H7 (cell line): ENCODE measurements around the gene ABLIM1. TPM values are rescaled to one million over a fixed set of nuclear protein-coding genes. Genes with fewer than 3 reads are reported as not detected.
"Not testable (repeated sequence)": the region's sequence is repeated elsewhere in the genome, so short reads cannot be mapped to it uniquely, and the experiment has no call there.

Experiments
- DNase-seq: peaks from one replicate; pipeline ENCODE4 v3.0.0; 2012
- H3K27me3 ChIP-seq: 2 replicates; pipeline ENCODE4 v1.6.0; 2011; ENCODE audit warnings: mild to moderate bottlenecking, low read length; ENCODE audit not compliant: control insufficient read depth, insufficient read depth
- H3K36me3 ChIP-seq: replicated peaks from 2 replicates; pipeline ENCODE4 v1.5.1; 2011; ENCODE audit warnings: low read length; ENCODE audit not compliant: control insufficient read depth, insufficient read depth
- H3K4me3 ChIP-seq: 2 replicates; pipeline ENCODE4 v1.5.1; 2011; ENCODE audit warnings: low read depth, mild to moderate bottlenecking, control low read depth, low read length, moderate library complexity; ENCODE audit not compliant: insufficient read depth
- total RNA-seq: library from RNA; depleted of rRNA; stranded (reverse); fragments of >200 nt; shearing (Covaris generic); gene quantifications from 2 replicates; pipeline ENCODE4 v1.2.3, GENCODE V29; 2014; rRNA removed

The ABLIM1 gene
- 21.7 and 29.5 TPM in 2 replicates for total RNA-seq

- no peaks in the 10 kb centered on the region for H3K27me3 ChIP-seq
- no peak within 1 kb of the TSS for H3K4me3 ChIP-seq
- H3K36me3 ChIP-seq: no peaks in the 10 kb centered on the region
- DNase-seq: no peak
Measured at GRCh38 chr10:114658175-114658574, at the start of gene ABLIM1. TSS of gene ABLIM1 (minus strand) at chr10:114658275. CDS start at chr10:114658200, 75 bp downstream.

GRCh38 chr10:114706458-114707055 is 48.5 kb upstream of the ABLIM1 start:
- H3K4me3 ChIP-seq: no peak overlapping the region
- no peak for DNase-seq

GRCh38 chr10:114704679-114705078 is 46.6 kb upstream of the ABLIM1 start:
- no peak overlapping the region for H3K4me3 ChIP-seq
- no peak for DNase-seq
- no peaks in the 10 kb centered on the region for H3K36me3 ChIP-seq
- H3K27me3 ChIP-seq: no peaks in the 10 kb centered on the region

More at GRCh38 chr10:114706458-114707055, 48.5 kb upstream of the ABLIM1 start:
- Histone ChIP-seq H3K27me3 (no peaks in the 10 kb centered on the region), H3K36me3 (no peaks in the 10 kb centered on the region)

- DNase-seq: peak; percentile 62
- Histone ChIP-seq H3K4me3 (no peak overlapping the region), H3K27me3 (no peaks in the 10 kb centered on the region), H3K36me3 (no peaks in the 10 kb centered on the region)
Measured at GRCh38 chr10:114703377-114704107, 45.5 kb upstream of the ABLIM1 start.

GRCh38 chr10:114698271-114699061 is 40.4 kb upstream of the ABLIM1 start:
- Histone ChIP-seq H3K4me3 (no peak overlapping the region), H3K27me3 (no peaks in the 10 kb centered on the region), H3K36me3 (no peaks in the 10 kb centered on the region)
- DNase-seq: no peak

DNA sequence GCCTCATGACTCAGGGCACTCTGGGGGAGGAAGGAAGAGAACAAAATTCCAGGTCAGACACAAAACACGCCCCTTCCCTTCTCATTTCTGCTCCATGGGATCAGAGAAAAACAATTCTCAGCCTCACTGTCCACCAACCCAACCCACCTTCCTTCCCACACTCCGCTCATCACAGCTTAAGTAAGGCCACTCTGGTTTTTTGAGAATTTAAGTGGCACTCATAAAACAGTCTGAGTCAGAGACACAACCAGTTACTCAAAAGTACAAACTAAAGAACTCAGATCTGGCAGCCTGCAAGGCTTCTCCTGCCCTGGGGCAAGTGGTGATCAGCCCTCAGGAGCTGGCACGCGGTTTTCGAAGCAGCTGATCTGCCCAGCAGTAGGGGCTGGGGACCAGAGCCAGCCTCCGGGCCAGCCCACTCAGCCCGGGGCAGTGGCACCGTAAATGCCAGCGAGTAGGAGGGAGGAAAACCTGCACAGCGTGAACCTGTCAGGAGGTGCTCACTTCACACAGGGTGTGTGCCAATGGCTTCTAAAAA is 39.1 kb upstream of the ABLIM1 start:
- DNase-seq: no peak
- no peak overlapping the region for H3K4me3 ChIP-seq

GRCh38 chr10:114696301-114696700 is 38.2 kb upstream of the ABLIM1 start:
- not testable (repeated sequence) for H3K4me3 ChIP-seq, H3K36me3 ChIP-seq, DNase-seq, H3K27me3 ChIP-seq

More for the DNA sequence above, 39.1 kb upstream of the ABLIM1 start:
- H3K36me3 ChIP-seq: no peaks in the 10 kb centered on the region
- H3K27me3 ChIP-seq: no peaks in the 10 kb centered on the region

DNA sequence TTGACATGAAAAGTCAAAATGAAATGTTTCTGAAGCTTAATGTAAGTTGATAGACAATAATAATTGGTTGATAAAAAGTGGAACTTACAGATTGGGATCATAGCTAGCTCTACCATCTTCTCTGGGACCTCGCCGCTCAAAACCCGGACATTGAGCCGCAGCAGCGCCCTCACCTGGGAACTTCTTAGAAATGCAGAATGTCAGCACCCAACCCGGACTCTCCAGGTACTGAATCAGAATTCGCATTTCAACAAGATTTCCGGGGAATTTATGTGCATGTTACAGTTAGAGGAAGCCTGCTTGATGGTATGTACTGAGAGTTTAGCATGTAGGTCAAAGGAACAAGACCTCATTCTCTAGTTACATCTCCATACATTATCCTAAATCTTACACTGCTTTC is 36.7 kb upstream of the ABLIM1 start:
- H3K4me3 ChIP-seq: no peak overlapping the region
- peak; percentile 75 for DNase-seq
- H3K27me3 ChIP-seq: no peaks in the 10 kb centered on the region
- H3K36me3 ChIP-seq: no peaks in the 10 kb centered on the region

GRCh38 chr10:114694062-114694461 is 36.0 kb upstream of the ABLIM1 start:
- no peak for DNase-seq
- Histone ChIP-seq H3K36me3 (no peaks in the 10 kb centered on the region), H3K27me3 (no peaks in the 10 kb centered on the region), H3K4me3 (no peak overlapping the region)

DNA sequence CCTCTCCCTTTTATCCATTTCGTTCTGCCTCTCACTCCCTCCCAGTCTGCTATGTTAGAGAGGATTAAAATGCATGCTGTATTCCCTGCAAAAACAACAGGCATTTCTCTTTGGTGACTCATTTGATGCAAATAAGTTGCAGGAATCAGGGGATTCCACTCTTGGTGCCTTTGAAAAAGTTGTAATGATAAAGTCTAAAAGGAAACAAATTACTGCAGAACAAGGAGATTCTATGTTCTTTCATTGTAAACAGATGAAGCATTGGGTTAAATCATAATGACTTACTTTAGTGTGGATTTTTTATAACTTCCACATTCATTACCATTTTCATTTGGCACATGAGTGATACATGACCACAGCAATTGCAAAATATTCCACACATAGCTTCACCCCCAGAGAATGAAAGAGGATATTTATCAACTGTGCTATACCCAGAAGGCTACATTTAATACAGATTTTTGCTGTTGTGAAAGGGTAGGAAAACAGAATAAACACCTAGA is 33.4 kb upstream of the ABLIM1 start:
- no peak overlapping the region for H3K4me3 ChIP-seq
- no peaks in the 10 kb centered on the region for H3K27me3 ChIP-seq
- H3K36me3 ChIP-seq: no peaks in the 10 kb centered on the region
- no peak for DNase-seq

DNA sequence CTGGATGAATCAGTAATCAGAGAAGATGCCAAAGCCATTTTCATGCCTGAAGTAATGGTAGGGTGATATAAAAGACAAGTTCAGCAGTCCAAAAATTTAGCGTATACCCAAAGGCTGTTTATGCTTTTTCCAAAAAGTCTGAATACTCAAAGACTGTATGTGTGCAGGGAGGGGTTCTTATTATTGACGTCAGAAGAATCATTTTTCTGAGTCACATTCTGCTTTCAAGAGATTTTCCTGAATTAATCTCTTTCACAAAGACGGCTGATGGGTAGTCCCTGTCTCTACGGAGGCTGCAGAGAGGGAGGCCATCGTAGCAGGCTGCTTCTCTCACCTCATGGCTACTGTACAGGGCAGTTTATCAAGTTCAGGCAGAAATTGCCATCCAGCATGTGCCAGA is 30.7 kb upstream of the ABLIM1 start:
- no peak for DNase-seq
- Histone ChIP-seq H3K4me3 (no peak overlapping the region), H3K27me3 (no peaks in the 10 kb centered on the region), H3K36me3 (no peaks in the 10 kb centered on the region)

DNA sequence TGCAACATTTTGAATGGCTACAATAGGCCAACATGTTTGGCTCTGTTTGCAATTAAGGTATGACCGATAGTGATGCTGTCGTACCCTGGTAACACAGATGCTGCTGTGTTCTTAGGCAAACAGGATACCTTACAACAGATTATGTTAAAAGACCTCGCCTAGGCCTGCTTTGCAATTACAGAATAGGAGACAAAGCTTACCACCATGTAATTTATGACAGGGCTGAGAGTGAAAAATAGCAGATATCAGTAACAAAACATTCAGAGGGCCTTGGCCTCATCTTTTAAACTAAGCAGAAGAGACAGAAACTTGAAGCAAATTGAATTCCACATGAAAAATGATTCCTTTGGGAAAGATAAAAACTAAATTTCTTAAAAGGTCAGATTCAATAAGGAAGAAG is 29.4 kb upstream of the ABLIM1 start:
- no peak overlapping the region for H3K4me3 ChIP-seq
- DNase-seq: no peak
- H3K27me3 ChIP-seq: no peaks in the 10 kb centered on the region
- no peaks in the 10 kb centered on the region for H3K36me3 ChIP-seq

GRCh38 chr10:114686013-114686412 is 27.9 kb upstream of the ABLIM1 start:
- Histone ChIP-seq H3K4me3 (no peak overlapping the region), H3K27me3 (no peaks in the 10 kb centered on the region), H3K36me3 (no peaks in the 10 kb centered on the region)
- no peak for DNase-seq

DNA sequence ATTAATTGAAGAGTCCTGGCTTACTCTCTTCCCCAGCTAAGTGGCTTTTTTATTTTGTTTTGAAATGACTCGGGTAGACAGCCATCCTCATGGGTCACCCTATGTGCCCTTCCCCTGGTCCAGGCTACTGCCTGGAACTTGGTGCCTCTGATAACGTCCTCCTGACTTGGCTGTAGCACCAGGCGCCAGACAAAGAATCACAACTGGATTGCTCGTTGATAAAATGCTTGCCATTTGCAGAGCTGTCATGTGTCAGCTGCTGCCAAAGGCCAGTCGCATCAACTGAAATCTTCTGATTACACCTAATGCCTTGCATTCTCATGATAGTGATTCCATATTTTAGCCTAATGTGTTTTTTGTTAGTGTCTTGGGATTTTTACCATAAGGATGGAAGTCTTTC is 27.4 kb upstream of the ABLIM1 start:
- Histone ChIP-seq H3K4me3 (no peak overlapping the region), H3K27me3 (no peaks in the 10 kb centered on the region), H3K36me3 (no peaks in the 10 kb centered on the region)
- no peak for DNase-seq
